ENCODE data around the gene CEP112. TPM values are rescaled to one million over a fixed set of nuclear protein-coding genes. Genes with fewer than 3 reads are reported as not detected.

CEP112 gene
- total and polyA plus RNA-seq, 7 experiments from 2014 or later = 0.08 to 2.5 (median 0.66) TPM; not detected in 1

GRCh38 chr17:65762973-65763372, 429.0 kb downstream of the CEP112 start:
- ATAC-seq (no peak), DNase-seq (no peak)
- Histone ChIP-seq H3K4me1 (ENCODE audit: control insufficient read depth in 2 of 2, insufficient read depth in 2 of 2, low read length in 2 of 2) (no peaks in the 10 kb centered on the region), H3K4me3 (ENCODE audit: low read length) (no peak overlapping the region), H3K36me3 (ENCODE audit: control insufficient read depth in 2 of 3, insufficient read depth in 3 of 3, low read length in 3 of 3) (no peaks in the 10 kb centered on the region), H3K27me3 (ENCODE audit: control insufficient read depth in 2 of 2, insufficient read depth in 2 of 2, low read length in 2 of 2) (no peaks in the 10 kb centered on the region), H3K27ac (ENCODE audit: low read depth, low read length) (no peak overlapping the region), H3K9me3 (ENCODE audit: control insufficient read depth in 2 of 3, low read length in 3 of 3) (no peaks in the 10 kb centered on the region)
- intact Hi-C loops (cut with micrococcal nuclease) = no loop called here
- Mint-ChIP-seq H3K4me1 (peaks cover 0 to 4% (median 0%) of the 10 kb centered on the region in 7 donors), H3K9me3 (peaks cover 0 to 2% (median 0%) of the 10 kb centered on the region in 11 donors), H3K36me3 (no peaks in the 10 kb centered on the region), H3K4me3 (no peak overlapping the region), H3K27ac (no peak overlapping the region), H3K27me3 (peaks cover 0 to 17% (median 6%) of the 10 kb centered on the region in 5 donors)
- ChIA-PET POLR2A (no interaction called here), CTCF (no interaction called here)

- DNase-seq (no peak), ATAC-seq (no peak)
- no peaks in the 10 kb centered on the region for H3K4me1 ChIP-seq (ENCODE audit: control insufficient read depth in 2 of 2, insufficient read depth in 2 of 2, low read length in 2 of 2)
- no peaks in the 10 kb centered on the region for H3K27me3 ChIP-seq (ENCODE audit: control insufficient read depth in 2 of 2, insufficient read depth in 2 of 2, low read length in 2 of 2)
- H3K27me3 Mint-ChIP-seq = peaks cover 0 to 10% (median 0%) of the 10 kb centered on the region in 5 donors
- no peaks in the 10 kb centered on the region for H3K36me3 ChIP-seq (ENCODE audit: control insufficient read depth in 2 of 3, insufficient read depth in 3 of 3, low read length in 3 of 3)
- CTCF ChIA-PET = no interaction called here
- POLR2A ChIA-PET = no interaction called here
- H3K9me3 ChIP-seq (ENCODE audit: control insufficient read depth in 2 of 3, low read length in 3 of 3) = no peaks in the 10 kb centered on the region
- no peak overlapping the region for H3K4me3 Mint-ChIP-seq
- intact Hi-C loops (cut with micrococcal nuclease) = no loop called here
- H3K27ac Mint-ChIP-seq = no peak overlapping the region
- H3K4me1 Mint-ChIP-seq = peaks cover 0 to 4% (median 0%) of the 10 kb centered on the region in 7 donors
- H3K4me3 ChIP-seq (ENCODE audit: low read length) = no peak overlapping the region
- H3K36me3 Mint-ChIP-seq = peaks cover 0 to 9% (median 0%) of the 10 kb centered on the region in 5 donors
- H3K9me3 Mint-ChIP-seq = peaks cover 0 to 7% (median 0%) of the 10 kb centered on the region in 11 donors
- no peak overlapping the region for H3K27ac ChIP-seq (ENCODE audit: low read depth, low read length)
Measured at GRCh38 chr17:65759532-65759931, 432.4 kb downstream of the CEP112 start.

GRCh38 chr17:65756760-65757159, 435.2 kb downstream of the CEP112 start:
- H3K4me1 Mint-ChIP-seq = peaks cover 0 to 19% (median 11%) of the 10 kb centered on the region in 7 donors
- peaks cover 0 to 9% (median 0%) of the 10 kb centered on the region in 5 donors for H3K36me3 Mint-ChIP-seq
- no peak overlapping the region for H3K27ac Mint-ChIP-seq
- no peak overlapping the region for H3K27ac ChIP-seq (ENCODE audit: low read depth, low read length)
- CTCF ChIA-PET = no interaction called here
- no peak overlapping the region for H3K4me3 ChIP-seq (ENCODE audit: low read length)
- H3K36me3 ChIP-seq (ENCODE audit: control insufficient read depth in 2 of 3, insufficient read depth in 3 of 3, low read length in 3 of 3) = no peaks in the 10 kb centered on the region
- peaks cover 0 to 7% (median 0%) of the 10 kb centered on the region in 11 donors for H3K9me3 Mint-ChIP-seq
- H3K27me3 ChIP-seq (ENCODE audit: control insufficient read depth in 2 of 2, insufficient read depth in 2 of 2, low read length in 2 of 2) = no peaks in the 10 kb centered on the region
- peaks cover 0 to 2% (median 0%) of the 10 kb centered on the region in 5 donors for H3K27me3 Mint-ChIP-seq
- ATAC-seq (no peak), DNase-seq (no peak)
- POLR2A ChIA-PET = no interaction called here
- H3K4me1 ChIP-seq (ENCODE audit: control insufficient read depth in 2 of 2, insufficient read depth in 2 of 2, low read length in 2 of 2) = peaks cover 0 to under 1% of the 10 kb centered on the region in 2 donors
- no peaks in the 10 kb centered on the region for H3K9me3 ChIP-seq (ENCODE audit: control insufficient read depth in 2 of 3, low read length in 3 of 3)
- intact Hi-C loops (cut with micrococcal nuclease) = no loop called here
- no peak overlapping the region for H3K4me3 Mint-ChIP-seq

GRCh38 chr17:65755799-65756198, 436.1 kb downstream of the CEP112 start:
- no peak for ATAC-seq
- Mint-ChIP-seq H3K9me3 (peaks cover 0 to 7% (median 0%) of the 10 kb centered on the region in 11 donors), H3K27ac (no peak overlapping the region), H3K4me3 (no peak overlapping the region), H3K4me1 (peaks cover 5 to 29% (median 20%) of the 10 kb centered on the region in 7 donors), H3K27me3 (peaks cover 0 to 2% (median 0%) of the 10 kb centered on the region in 5 donors), H3K36me3 (peaks cover 0 to 9% (median 0%) of the 10 kb centered on the region in 5 donors)
- H3K4me3 ChIP-seq (ENCODE audit: low read length) = no peak overlapping the region
- ChIA-PET CTCF (no interaction called here), POLR2A (no interaction called here)
- H3K27me3 ChIP-seq (ENCODE audit: control insufficient read depth in 2 of 2, insufficient read depth in 2 of 2, low read length in 2 of 2) = no peaks in the 10 kb centered on the region
- intact Hi-C loops (cut with micrococcal nuclease) = no loop called here
- H3K9me3 ChIP-seq (ENCODE audit: control insufficient read depth in 2 of 3, low read length in 3 of 3) = no peaks in the 10 kb centered on the region
- no peaks in the 10 kb centered on the region for H3K36me3 ChIP-seq (ENCODE audit: control insufficient read depth in 2 of 3, insufficient read depth in 3 of 3, low read length in 3 of 3)
- H3K27ac ChIP-seq (ENCODE audit: low read depth, low read length) = no peak overlapping the region
- H3K4me1 ChIP-seq (ENCODE audit: control insufficient read depth in 2 of 2, insufficient read depth in 2 of 2, low read length in 2 of 2) = peaks cover 5 to 10% of the 10 kb centered on the region in 2 donors
- no peak for DNase-seq

- ChIA-PET POLR2A (no interaction called here), CTCF (no interaction called here)
- Histone ChIP-seq H3K4me1 (ENCODE audit: control insufficient read depth in 2 of 2, insufficient read depth in 2 of 2, low read length in 2 of 2) (peaks cover 5 to 20% of the 10 kb centered on the region in 2 donors), H3K27ac (ENCODE audit: low read depth, low read length) (no peak overlapping the region), H3K4me3 (ENCODE audit: low read length) (no peak overlapping the region), H3K36me3 (ENCODE audit: control insufficient read depth in 2 of 3, insufficient read depth in 3 of 3, low read length in 3 of 3) (no peaks in the 10 kb centered on the region), H3K9me3 (ENCODE audit: control insufficient read depth in 2 of 3, low read length in 3 of 3) (no peaks in the 10 kb centered on the region), H3K27me3 (ENCODE audit: control insufficient read depth in 2 of 2, insufficient read depth in 2 of 2, low read length in 2 of 2) (no peaks in the 10 kb centered on the region)
- Mint-ChIP-seq H3K4me1 (peaks cover 8 to 35% (median 30%) of the 10 kb centered on the region in 7 donors), H3K27ac (no peak overlapping the region), H3K4me3 (no peak overlapping the region), H3K27me3 (no peaks in the 10 kb centered on the region), H3K36me3 (peaks cover 0 to 9% (median 0%) of the 10 kb centered on the region in 5 donors), H3K9me3 (peaks cover 0 to 7% (median 0%) of the 10 kb centered on the region in 11 donors)
- ATAC-seq (no peak), DNase-seq (no peak)
- intact Hi-C loops (cut with micrococcal nuclease) = no loop called here
Measured at GRCh38 chr17:65754630-65755029, 437.3 kb downstream of the CEP112 start.

DNA sequence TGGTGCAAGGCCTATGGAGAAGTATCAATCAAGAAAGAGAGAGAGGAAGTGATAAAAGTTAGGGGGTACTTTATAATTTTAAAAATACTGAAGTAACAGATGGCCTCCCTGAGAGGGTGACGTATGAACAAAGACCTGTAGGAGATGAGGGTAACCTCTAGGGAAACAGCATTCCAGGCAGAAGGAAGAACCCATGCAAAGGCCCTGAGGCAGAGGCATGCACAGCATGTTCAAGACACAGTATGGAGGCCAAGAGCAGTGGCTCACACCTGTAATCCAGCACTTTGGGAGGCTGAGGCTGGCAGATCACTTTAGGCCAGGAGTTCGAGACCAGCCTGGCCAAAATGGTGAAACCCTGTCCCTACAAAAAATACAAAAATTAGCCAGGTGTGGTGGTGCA, 437.9 kb downstream of the CEP112 start:
- POLR2A ChIA-PET = no interaction called here
- CTCF ChIA-PET = no interaction called here
- H3K4me3 ChIP-seq (ENCODE audit: low read length) = no peak overlapping the region
- no peak overlapping the region for H3K27ac ChIP-seq (ENCODE audit: low read depth, low read length)
- no peak overlapping the region for H3K27ac Mint-ChIP-seq
- no peaks in the 10 kb centered on the region for H3K36me3 ChIP-seq (ENCODE audit: control insufficient read depth in 2 of 3, insufficient read depth in 3 of 3, low read length in 3 of 3)
- H3K4me1 Mint-ChIP-seq = peaks cover 8 to 35% (median 30%) of the 10 kb centered on the region in 7 donors
- H3K9me3 Mint-ChIP-seq = peaks cover 0 to 7% (median 0%) of the 10 kb centered on the region in 11 donors
- ATAC-seq (no peak), DNase-seq (no peak)
- no peak overlapping the region for H3K4me3 Mint-ChIP-seq
- no peaks in the 10 kb centered on the region for H3K9me3 ChIP-seq (ENCODE audit: control insufficient read depth in 2 of 3, low read length in 3 of 3)
- H3K4me1 ChIP-seq (ENCODE audit: control insufficient read depth in 2 of 2, insufficient read depth in 2 of 2, low read length in 2 of 2) = peaks cover 5 to 20% of the 10 kb centered on the region in 2 donors
- intact Hi-C loops (cut with micrococcal nuclease) = no loop called here
- H3K27me3 Mint-ChIP-seq = no peaks in the 10 kb centered on the region
- H3K27me3 ChIP-seq (ENCODE audit: control insufficient read depth in 2 of 2, insufficient read depth in 2 of 2, low read length in 2 of 2) = no peaks in the 10 kb centered on the region
- H3K36me3 Mint-ChIP-seq = peaks cover 0 to 9% (median 0%) of the 10 kb centered on the region in 5 donors

DNA sequence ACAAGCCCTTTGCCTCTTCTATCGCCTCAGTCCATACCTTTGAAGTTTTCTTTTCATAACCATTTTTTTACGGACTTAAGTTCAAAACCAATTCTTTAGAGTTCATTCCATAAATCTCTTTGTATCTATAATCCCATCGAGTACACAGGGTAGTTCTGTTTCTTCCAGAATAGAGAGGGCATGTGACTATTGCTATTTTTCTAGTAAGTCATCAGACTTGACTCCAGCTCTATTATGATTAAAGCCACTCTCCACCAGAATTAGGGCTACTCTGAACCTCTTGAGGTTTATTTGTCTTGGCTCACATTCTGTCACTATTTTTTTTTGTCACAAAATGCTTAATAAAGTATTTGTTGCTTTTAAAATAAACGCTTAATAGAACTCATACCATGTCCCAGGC, 438.6 kb downstream of the CEP112 start:
- Histone ChIP-seq H3K4me1 (ENCODE audit: control insufficient read depth in 2 of 2, insufficient read depth in 2 of 2, low read length in 2 of 2) (peaks cover 5 to 20% of the 10 kb centered on the region in 2 donors), H3K36me3 (ENCODE audit: control insufficient read depth in 2 of 3, insufficient read depth in 3 of 3, low read length in 3 of 3) (no peaks in the 10 kb centered on the region), H3K4me3 (ENCODE audit: low read length) (no peak overlapping the region), H3K27ac (ENCODE audit: low read depth, low read length) (no peak overlapping the region), H3K27me3 (ENCODE audit: control insufficient read depth in 2 of 2, insufficient read depth in 2 of 2, low read length in 2 of 2) (no peaks in the 10 kb centered on the region), H3K9me3 (ENCODE audit: control insufficient read depth in 2 of 3, low read length in 3 of 3) (no peaks in the 10 kb centered on the region)
- Mint-ChIP-seq H3K27me3 (no peaks in the 10 kb centered on the region), H3K36me3 (peaks cover 0 to 9% (median 0%) of the 10 kb centered on the region in 5 donors), H3K9me3 (peaks cover 0 to 7% (median 0%) of the 10 kb centered on the region in 11 donors), H3K4me3 (no peak overlapping the region), H3K4me1 (peaks cover 8 to 35% (median 30%) of the 10 kb centered on the region in 7 donors), H3K27ac (no peak overlapping the region)
- no peak for DNase-seq
- ChIA-PET CTCF (no interaction called here), POLR2A (interaction anchor here (0.7 kb wide), 1 partner anchor 10 kb away, joined by 3 read pairs; no protein-coding TSS in a partner anchor)
- ATAC-seq = no peak
- intact Hi-C loops (cut with micrococcal nuclease) = no loop called here
